LNCaP clone FGC (cell line): ENCODE data around the gene GLIS1.

ENCODE experiments used
- DNase-seq: peaks from one replicate; pipeline ENCODE4 v3.0.0-alpha.2; 2011; ENCODE audit warnings: low read depth
- H3K4me3 ChIP-seq: 2 replicates; pipeline ENCODE4 v1.5.1; 2011; ENCODE audit warnings: mild to moderate bottlenecking, low read depth, low read length, control low read depth
- CTCF ChIP-seq: IDR thresholded peaks from 2 replicates; pipeline ENCODE4 v1.5.1; 2012; ENCODE audit warnings: mild to moderate bottlenecking; ENCODE audit not compliant: control insufficient read depth, insufficient read depth; ENCODE audit errors: extremely low read depth

The GLIS1 gene

GRCh38 chr1:53477651-53478501 lies 261.1 kb downstream of the GLIS1 start:
- no peak for TF ChIP-seq CTCF
- H3K4me3 ChIP-seq = no peak overlapping the region
- no peak for DNase-seq

- no peak for TF ChIP-seq CTCF
- no peak for DNase-seq
- H3K4me3 ChIP-seq = no peak overlapping the region
These were observed 262.4 kb downstream of the GLIS1 start for GRCh38 chr1:53476579-53476978.

GRCh38 chr1:53475664-53476063 lies 263.3 kb downstream of the GLIS1 start:
- no peak overlapping the region for H3K4me3 ChIP-seq
- TF ChIP-seq CTCF = no peak
- no peak for DNase-seq

GRCh38 chr1:53473463-53473862 lies 265.5 kb downstream of the GLIS1 start:
- H3K4me3 ChIP-seq = no peak overlapping the region
- no peak for DNase-seq
- peak; percentile 21; the same call in 1 of the 2 replicates for TF ChIP-seq CTCF

- TF ChIP-seq CTCF = no peak
- H3K4me3 ChIP-seq = no peak overlapping the region
- no peak for DNase-seq
These were observed 268.0 kb downstream of the GLIS1 start for GRCh38 chr1:53471000-53471399.

GRCh38 chr1:53470584-53470983 lies 268.4 kb downstream of the GLIS1 start:
- no peak for DNase-seq
- no peak overlapping the region for H3K4me3 ChIP-seq
- TF ChIP-seq CTCF = no peak

GRCh38 chr1:53470155-53470554 lies 268.8 kb downstream of the GLIS1 start:
- H3K4me3 ChIP-seq = no peak overlapping the region
- DNase-seq = no peak
- no peak for TF ChIP-seq CTCF
